IPS-11a (cell line): ENCODE measurements around the gene PEG3.

Source experiments
- H3K4me3 ChIP-seq: one replicate; pipeline ENCODE4 v1.5.1; 2013; ENCODE audit warnings: low read depth, low read length, control low read depth

The PEG3 gene

GRCh38 chr19:56839652-56840450, 675 bp downstream of the PEG3 start:
- H3K4me3 ChIP-seq, result peak overlapping the region; percentile 54

- H3K4me3 ChIP-seq, result no peak overlapping the region
Measured at GRCh38 chr19:56838909-56839651, 1.4 kb downstream of the PEG3 start.

- H3K4me3 ChIP-seq, result peak overlapping the region; percentile 55
Measured at GRCh38 chr19:56838024-56838908, 2.3 kb downstream of the PEG3 start.

- H3K4me3 ChIP-seq, result peak overlapping the region; percentile 55
Measured at GRCh38 chr19:56837492-56838023, 3.0 kb downstream of the PEG3 start.

GRCh38 chr19:56837004-56837403, 3.5 kb downstream of the PEG3 start:
- H3K4me3 ChIP-seq, result peak overlapping the region; percentile 55

- H3K4me3 ChIP-seq, result no peak overlapping the region
Measured at GRCh38 chr19:56836059-56836458, 4.5 kb downstream of the PEG3 start.

GRCh38 chr19:56835401-56835800, 5.1 kb downstream of the PEG3 start:
- no peak overlapping the region for H3K4me3 ChIP-seq

DNA sequence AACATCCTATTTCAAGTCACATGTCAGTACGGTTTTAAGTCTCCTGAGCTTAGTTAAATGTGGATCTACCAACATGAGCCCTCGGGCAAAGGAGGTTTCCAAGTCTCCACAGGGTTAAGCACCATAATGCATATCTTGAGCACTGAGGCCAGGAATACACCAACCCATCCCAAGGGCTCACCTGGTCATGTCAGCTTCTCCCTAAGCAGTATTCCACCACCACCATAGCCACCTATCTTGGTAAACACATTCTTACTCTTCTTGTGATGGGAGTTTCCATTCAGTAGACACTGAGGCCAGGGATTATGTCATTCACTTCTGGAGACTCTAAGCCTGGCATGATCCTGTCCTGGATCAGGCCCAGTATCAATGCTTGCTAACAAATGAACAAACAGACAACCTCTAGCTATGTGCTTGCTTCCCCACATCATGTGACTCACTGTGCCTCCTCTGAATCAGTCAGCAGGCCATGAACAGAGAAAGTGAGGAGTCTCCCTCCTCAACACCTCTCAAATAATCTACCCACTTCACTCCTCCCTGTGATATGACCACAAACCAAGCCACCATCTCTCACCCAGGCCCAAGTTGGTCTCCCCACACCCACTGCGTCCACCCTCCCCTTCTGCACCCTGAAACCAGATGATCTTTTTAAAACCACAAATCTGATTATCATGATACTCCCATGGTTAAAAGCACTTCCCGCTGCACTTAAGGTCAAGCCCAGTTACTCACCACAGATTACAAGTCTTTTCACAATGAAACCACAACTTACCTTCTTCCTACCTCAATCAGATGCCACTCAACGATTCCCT, 5.8 kb downstream of the PEG3 start:
- H3K4me3 ChIP-seq, result no peak overlapping the region

- no peak overlapping the region for H3K4me3 ChIP-seq
Measured at GRCh38 chr19:56832352-56832928, 8.1 kb downstream of the PEG3 start.

DNA sequence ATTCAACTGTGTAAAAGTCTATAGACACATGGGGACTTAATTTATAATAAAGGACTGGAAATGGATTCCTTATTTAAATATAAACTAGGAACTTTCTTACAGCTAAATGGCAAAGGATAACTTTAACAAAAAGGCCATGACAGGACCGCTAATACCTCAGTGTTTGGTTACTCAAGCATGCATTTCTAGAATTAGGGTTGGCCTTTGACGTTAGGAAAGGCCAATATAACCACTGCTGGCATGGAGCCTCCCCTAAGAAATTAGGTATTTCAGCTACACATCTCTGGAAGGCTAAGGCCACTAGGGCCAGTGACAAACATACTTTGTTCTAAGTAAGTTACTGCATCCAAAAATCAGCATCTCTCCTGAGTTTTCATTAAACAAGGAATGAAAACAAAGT, 9.3 kb downstream of the PEG3 start:
- H3K4me3 ChIP-seq, result no peak overlapping the region

DNA sequence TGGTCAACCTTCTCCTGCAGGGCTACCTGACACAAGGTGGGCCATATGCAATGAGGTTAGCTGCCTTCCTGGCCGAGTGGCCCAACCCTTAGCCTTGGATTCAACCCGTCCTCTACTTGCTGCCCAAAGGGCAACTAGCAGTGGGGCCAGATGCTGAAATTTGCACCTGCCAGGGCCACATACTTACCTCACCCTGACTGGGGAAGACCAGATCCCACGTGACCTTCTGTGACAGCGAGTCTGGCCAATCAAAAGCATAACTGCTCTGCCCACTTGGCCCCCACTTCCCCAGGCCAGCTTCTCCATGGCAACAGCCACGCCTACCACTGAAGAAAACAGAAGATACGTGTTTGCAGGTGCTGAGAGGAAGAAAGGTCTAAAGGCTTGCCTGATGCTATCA, 10.9 kb downstream of the PEG3 start:
- H3K4me3 ChIP-seq, result no peak overlapping the region

DNA sequence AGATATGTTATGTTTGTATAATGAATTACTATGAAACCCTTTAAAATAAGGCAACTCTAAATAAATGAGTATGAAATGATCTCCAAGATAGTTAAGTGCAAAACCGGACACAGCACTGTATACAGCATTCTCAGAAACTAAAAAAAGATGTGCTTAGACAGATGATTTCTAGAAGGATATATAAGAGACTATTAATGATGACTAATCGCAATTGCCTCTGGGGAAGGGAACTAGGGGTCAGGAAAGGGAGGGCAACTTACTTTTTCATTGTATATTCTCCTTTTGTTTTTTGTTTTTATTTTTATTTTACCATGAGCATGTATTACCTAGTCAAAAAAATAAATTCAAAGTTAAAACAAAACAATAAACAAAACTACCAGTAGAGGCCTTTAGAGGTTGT, 12.8 kb downstream of the PEG3 start:
- H3K4me3 ChIP-seq, result no peak overlapping the region

GRCh38 chr19:56823956-56824355, 16.6 kb downstream of the PEG3 start:
- H3K4me3 ChIP-seq, result no peak overlapping the region

- H3K4me3 ChIP-seq, result no peak overlapping the region
Measured at GRCh38 chr19:56823417-56823816, 17.1 kb downstream of the PEG3 start.

- H3K4me3 ChIP-seq, result no peak overlapping the region
Measured at GRCh38 chr19:56822755-56823154, 17.8 kb downstream of the PEG3 start.

GRCh38 chr19:56821675-56822074, 18.9 kb downstream of the PEG3 start:
- no peak overlapping the region for H3K4me3 ChIP-seq

DNA sequence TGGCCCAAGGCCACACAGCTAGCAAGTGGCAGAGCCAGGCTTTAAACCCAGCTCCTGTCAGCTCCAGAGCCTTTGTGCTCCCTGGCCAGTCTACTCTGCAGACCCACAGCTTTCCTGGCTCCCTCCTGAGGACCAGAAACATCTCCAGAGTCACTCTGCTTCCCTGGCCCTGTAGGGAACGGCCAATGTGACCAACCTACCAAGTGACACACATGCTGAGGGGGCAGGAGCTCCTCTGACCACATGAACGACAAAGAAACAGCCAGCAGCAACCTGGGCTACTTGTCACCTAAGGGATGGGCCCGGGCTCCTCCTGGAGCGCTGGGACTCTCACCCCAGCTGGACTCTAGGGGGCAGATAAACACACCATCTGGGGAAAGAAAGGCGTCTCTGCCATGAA, 19.3 kb downstream of the PEG3 start:
- H3K4me3 ChIP-seq, result no peak overlapping the region

- no peak overlapping the region for H3K4me3 ChIP-seq
Measured at GRCh38 chr19:56819166-56819565, 21.4 kb downstream of the PEG3 start.

- H3K4me3 ChIP-seq, result no peak overlapping the region
Measured at GRCh38 chr19:56814656-56815055, 25.9 kb downstream of the PEG3 start.

DNA sequence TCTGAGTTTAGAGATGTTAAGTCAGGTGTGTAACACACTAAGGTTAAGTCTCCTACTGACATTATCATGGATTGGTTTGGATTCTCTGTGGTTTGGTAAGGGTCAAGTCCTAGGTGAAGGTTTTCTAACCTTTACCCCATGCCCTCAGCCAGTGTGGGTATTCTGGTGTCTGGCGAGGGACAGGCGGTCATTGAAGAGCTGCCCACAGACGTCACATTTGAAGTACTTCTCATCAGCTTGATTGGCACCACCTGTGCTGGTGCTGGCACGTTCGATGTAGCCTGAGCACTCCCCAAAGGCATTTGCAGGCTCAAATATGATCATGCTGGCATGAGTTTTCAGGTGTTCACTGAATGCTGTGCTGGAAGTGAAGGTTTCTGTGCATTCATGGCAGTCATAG, 27.0 kb downstream of the PEG3 start:
- H3K4me3 ChIP-seq, result no peak overlapping the region
